Stimulated activated CD4-positive, alpha-beta T cell treated with anti-CD3 and anti-CD28 coated beads, Interleukin-12 subunit alpha, Interleukin-12 subunit beta, amount 100 ng/mL, for 48 hours (primary cell): ENCODE measurements around the gene CSTF2T.
"Not testable (repeated sequence)": the region's sequence is repeated elsewhere in the genome, so short reads cannot be mapped to it uniquely, and the experiment has no call there.

ENCODE experiments used
- DNase-seq, 3 donors: peaks; one replicate each; pipeline ENCODE4 v3.0.0-alpha.2; 2020; ENCODE audit warnings: low read depth in 2 of 3, low spot score in 1 of 3

CSTF2T gene

GRCh38 chr10:51698473-51699063 lies 827 bp downstream of the CSTF2T start:
- no peak for DNase-seq

- no peak for DNase-seq
Measured at GRCh38 chr10:51696251-51696650, 3.1 kb downstream of the CSTF2T start.

- DNase-seq = no peak
Measured at GRCh38 chr10:51694086-51694768, 5.2 kb downstream of the CSTF2T start.

- no peak for DNase-seq
Measured at GRCh38 chr10:51691135-51691534, 8.3 kb downstream of the CSTF2T start.

GRCh38 chr10:51689536-51689935 lies 9.9 kb downstream of the CSTF2T start:
- DNase-seq = no peak

GRCh38 chr10:51688826-51689225 lies 10.6 kb downstream of the CSTF2T start:
- DNase-seq = not testable (repeated sequence)

- DNase-seq = no peak
Measured at GRCh38 chr10:51687296-51687695, 12.1 kb downstream of the CSTF2T start.

- no peak for DNase-seq
Measured at GRCh38 chr10:51685768-51686167, 13.6 kb downstream of the CSTF2T start.

- no peak for DNase-seq
Measured at GRCh38 chr10:51683031-51683691, 16.2 kb downstream of the CSTF2T start.

- no peak for DNase-seq
Measured at GRCh38 chr10:51679841-51680240, 19.6 kb downstream of the CSTF2T start.

- no peak for DNase-seq
Measured at GRCh38 chr10:51675088-51675487, 24.3 kb downstream of the CSTF2T start.

GRCh38 chr10:51672039-51672535 lies 27.3 kb downstream of the CSTF2T start:
- DNase-seq = no peak

GRCh38 chr10:51669041-51669440 lies 30.4 kb downstream of the CSTF2T start:
- no peak for DNase-seq

GRCh38 chr10:51668336-51668689 lies 31.1 kb downstream of the CSTF2T start:
- no peak for DNase-seq

- DNase-seq = no peak
Measured at GRCh38 chr10:51667678-51668335, 31.6 kb downstream of the CSTF2T start.

- no peak for DNase-seq
Measured at GRCh38 chr10:51666456-51666855, 32.9 kb downstream of the CSTF2T start.

- no peak for DNase-seq
Measured at GRCh38 chr10:51663086-51663485, 36.3 kb downstream of the CSTF2T start.

- no peak for DNase-seq
Measured at GRCh38 chr10:51659344-51659743, 40.1 kb downstream of the CSTF2T start.

GRCh38 chr10:51658000-51658399 lies 41.4 kb downstream of the CSTF2T start:
- DNase-seq = no peak

GRCh38 chr10:51656503-51656902 lies 42.9 kb downstream of the CSTF2T start:
- DNase-seq = no peak

- DNase-seq = no peak
Measured at GRCh38 chr10:51654918-51655317, 44.5 kb downstream of the CSTF2T start.

GRCh38 chr10:51653025-51653424 lies 46.4 kb downstream of the CSTF2T start:
- no peak for DNase-seq
